ENCODE data around the gene TMC6.
A peak's percentile ranks its signal among the peaks of the same experiment; 100 is the strongest.
"Not testable (repeated sequence)": the region's sequence is repeated elsewhere in the genome, so short reads cannot be mapped to it uniquely, and the experiment has no call there.

Gene TMC6

GRCh38 chr17:78128551-78129350 lies at the start of gene TMC6:
TMC6 (minus strand) TSS chr17:78128755; CDS start chr17:78126832, 1,923 bp downstream.
- DNase-seq: peak; percentile 65

GRCh38 chr17:78176548-78177025 lies 48.0 kb upstream of the TMC6 start:
- DNase-seq: peak; percentile 68

- DNase-seq: no peak
These were observed 47.1 kb upstream of the TMC6 start for GRCh38 chr17:78175643-78175981.

GRCh38 chr17:78174870-78175642 lies 46.5 kb upstream of the TMC6 start:
- DNase-seq: no peak

- no peak for DNase-seq
These were observed 45.9 kb upstream of the TMC6 start for GRCh38 chr17:78174346-78174869.

- no peak for DNase-seq
These were observed 44.7 kb upstream of the TMC6 start for GRCh38 chr17:78173097-78173715.

GRCh38 chr17:78172249-78173051 lies 43.9 kb upstream of the TMC6 start:
- DNase-seq: no peak

GRCh38 chr17:78171591-78172248 lies 43.2 kb upstream of the TMC6 start:
- not testable (repeated sequence) for DNase-seq

GRCh38 chr17:78170692-78171590 lies 42.4 kb upstream of the TMC6 start:
- no peak for DNase-seq

GRCh38 chr17:78168903-78169793 lies 40.6 kb upstream of the TMC6 start:
- DNase-seq: peak; percentile 34

- peak; percentile 83 for DNase-seq
These were observed 39.8 kb upstream of the TMC6 start, which contains the start of gene SYNGR2 for GRCh38 chr17:78168242-78168902. SYNGR2 (plus strand) TSS chr17:78168581; CDS start chr17:78168617, 36 bp downstream.

- no peak for DNase-seq
These were observed 37.9 kb upstream of the TMC6 start for GRCh38 chr17:78166416-78166815.

GRCh38 chr17:78164748-78165607 lies 36.4 kb upstream of the TMC6 start:
- DNase-seq: no peak

- no peak for DNase-seq
These were observed 35.6 kb upstream of the TMC6 start for GRCh38 chr17:78163881-78164747.

GRCh38 chr17:78159575-78160158 lies 31.1 kb upstream of the TMC6 start:
- DNase-seq: no peak

All from activated effector memory CD4-positive, alpha-beta T cell treated with Interleukin-2 at 50 U/mL for 16 hours (primary cell).